Adrenal gland (tissue), 12 donors: ENCODE results near the gene DOK6. TPM values are rescaled to one million over a fixed set of nuclear protein-coding genes. Genes with fewer than 3 reads are reported as not detected.

Experiments used
- DNase-seq, 7 donors: peaks; one replicate each; pipeline ENCODE4 v3.0.0-alpha.2; 2019 to 2020
- H3K27ac ChIP-seq, 5 donors: fragments of 200-600 bp; sonication (generic) in 4 of 5; 1 replicate in 3 of 5; 2 replicates in 2 of 5; pipeline versions ENCODE4 v1.5.1 to v1.8.0; 2016 to 2020; ENCODE audit warnings: mild to moderate bottlenecking in 1 of 5
- H3K27me3 ChIP-seq: fragments of 200-600 bp; 2 replicates; pipeline ENCODE4 v1.8.0; 2021
- H3K36me3 ChIP-seq, 2 donors: fragments of 200-600 bp; replicated peaks in 1 of 2; 1 replicate in 1 of 2; 2 replicates in 1 of 2; pipeline versions ENCODE4 v1.5.1 to v1.8.0; 2018 to 2022
- H3K4me1 ChIP-seq, 2 donors: fragments of 200-600 bp; replicated peaks in 1 of 2; 1 replicate in 1 of 2; 2 replicates in 1 of 2; pipeline versions ENCODE4 v1.5.1 to v1.8.0; 2018 to 2021
- H3K4me3 ChIP-seq, 4 donors: fragments of 200-600 bp; sonication (generic) in 3 of 4; one replicate each; pipeline ENCODE4 v1.5.1; 2016 to 2018
- H3K9me3 ChIP-seq, 3 donors: fragments of 200-600 bp; sonication (generic) in 1 of 3; replicated peaks in 1 of 3; 1 replicate in 2 of 3; 2 replicates in 1 of 3; pipeline versions ENCODE4 v1.5.1 to v1.8.0; 2016 to 2021
- CTCF ChIP-seq, 6 experiments: fragments of 450-650 bp in 4 of 6; fragments of 200-600 bp in 2 of 6; sonication (generic) in 1 of 6; IDR thresholded peaks; 1 replicate in 5 of 6; 2 replicates in 1 of 6; pipeline versions ENCODE4 v1.5.1 to v1.8.0; 2016 to 2021; ENCODE audit warnings: antibody characterized with exemption in 6 of 6, mild to moderate bottlenecking in 2 of 6, moderate library complexity in 1 of 6
- POLR2A ChIP-seq, 2 donors: fragments of 450-650 bp; IDR thresholded peaks; one replicate each; pipeline ENCODE4 v1.6.1; 2017; ENCODE audit warnings: antibody characterized with exemption in 2 of 2, mild to moderate bottlenecking in 2 of 2, moderate library complexity in 1 of 2
- WGBS, 4 donors: extraction: QIAGEN DNeasy Blood & Tissue Kit in 2 of 4; methylation state at CpG; one replicate each; pipeline versions ENCODE4 v1.1.5 to v1.1.7; 2013 to 2017; 5-methylcytosine and 5-hydroxymethylcytosine counted together
- intact Hi-C, 2 donors: fragments of 100-400 bp; cut with DNase I; formaldehyde crosslinking; loops; one replicate each; pipeline versions ENCODE4 v1.14.1 to v1.15.0; 2022 to 2023
- polyA plus RNA-seq, 3 donors: library from polyadenylated mRNA; stranded (reverse); fragments of 200-250 nt in 2 of 3; fragments of 350-450 nt in 1 of 3; fragmentation: Illumina TruSeq in 1 of 3; extraction: RNeasy Lipid Tissue Mini Kit (QIAGEN cat#74804) in 1 of 3; gene quantifications; one replicate each; pipeline ENCODE4 v1.2.3, GENCODE V29; 2013 to 2014
- total RNA-seq, 9 donors: library from RNA; depleted of rRNA in 4 of 9; stranded (reverse); fragments of >200 nt in 4 of 9; fragments of 120-200 nt in 1 of 9; fragmentation: NEBNext Ultra II Directional in 1 of 9; extraction: Animal tissue kit (Norgen Biotek cat#: 25700) in 1 of 9; gene quantifications; one replicate each; pipeline versions ENCODE4 v1.1.0 to v1.2.4, GENCODE V29; 2013 to 2023
- donor health status: healthy with polysubstance abuse.
- donor health status: Bipolar disorder and iron deficiency.
- donor health status: DM: yes; HTN: yes; CAD: no.
- donor health status: DM: no; HTN: no; CAD: no.
- donor health status: DM: no; HTN: no; CAD: no.
- donor health status: DM: yes; HTN: yes; CAD: no.

DOK6 gene
- total and polyA plus RNA-seq, 12 donors = 0.24 to 4.5 (median 0.76) TPM

DNA sequence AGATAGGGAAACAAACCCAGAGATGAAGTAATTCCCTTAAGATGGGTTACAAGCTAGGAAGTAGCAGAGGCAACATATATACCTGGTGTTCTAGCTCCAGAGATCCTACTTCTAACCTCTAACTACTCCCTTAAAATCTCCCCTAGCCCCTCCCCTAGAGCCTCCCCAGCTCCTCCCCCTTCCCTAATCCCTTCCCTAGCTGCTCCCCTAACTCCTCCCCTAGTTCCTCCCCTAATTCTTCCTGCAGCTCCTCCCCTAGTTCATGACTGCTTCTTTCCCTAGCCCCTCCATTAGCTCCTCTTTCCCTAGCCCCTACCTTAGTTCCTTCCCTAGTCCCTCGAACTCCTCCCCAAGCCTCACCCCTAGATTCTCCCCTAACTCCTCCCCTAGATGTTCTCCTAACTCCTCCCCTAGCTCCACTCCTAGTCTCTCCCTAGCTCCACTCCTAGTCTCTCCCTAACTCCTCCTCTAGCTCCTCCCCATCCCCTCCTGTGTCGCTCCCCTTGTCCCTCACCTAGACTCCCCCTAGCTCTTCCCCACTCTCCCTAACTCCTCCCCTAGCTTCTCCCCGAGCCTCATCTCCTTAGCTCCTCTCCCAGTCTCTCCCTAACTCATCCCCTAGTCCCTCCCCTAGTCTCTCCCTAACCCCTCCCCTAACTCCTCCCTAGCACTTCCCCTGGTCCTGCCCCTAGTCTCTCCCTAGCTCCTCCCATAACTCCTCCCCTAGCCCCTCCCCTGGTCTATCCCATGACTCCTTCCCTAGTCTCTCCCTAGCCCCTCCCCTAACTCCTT, 438.1 kb downstream of the DOK6 start:
- DNase-seq = no peak
- intact Hi-C loops = no loop called here
- Histone ChIP-seq H3K27ac (no peak overlapping the region), H3K36me3 (no peaks in the 10 kb centered on the region), H3K27me3 (no peaks in the 10 kb centered on the region), H3K9me3 (no peaks in the 10 kb centered on the region), H3K4me3 (no peak overlapping the region), H3K4me1 (no peaks in the 10 kb centered on the region)
- TF ChIP-seq CTCF (IDR thresholded peaks at IDR 0.05) = no peak
- no peak for TF ChIP-seq POLR2A (IDR thresholded peaks at IDR 0.05)
- 85 to 93% (median 87%) methylated on average over 3 of the region's 3 CpGs for WGBS, 4 donors

DNA sequence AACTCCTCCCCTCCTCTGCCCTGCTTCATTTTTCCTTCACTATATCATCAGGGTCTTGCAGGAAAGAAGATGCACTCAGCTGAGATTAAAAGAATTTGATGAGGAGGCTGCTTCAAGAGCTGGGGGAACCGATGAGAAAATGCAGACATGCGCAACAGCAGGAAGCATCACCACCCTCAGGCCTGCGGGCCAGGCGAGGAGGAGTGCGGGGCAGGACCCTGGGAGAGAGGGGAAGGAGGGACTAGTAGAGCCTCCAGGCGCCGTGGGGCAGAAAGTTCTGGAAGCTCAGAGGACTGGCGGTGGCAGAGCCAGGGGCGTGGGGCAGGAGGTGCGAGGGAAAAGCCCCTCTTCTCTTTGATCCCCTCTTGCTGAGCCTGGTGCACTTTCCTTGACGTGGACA, 438.8 kb downstream of the DOK6 start:
- H3K4me1 ChIP-seq = no peaks in the 10 kb centered on the region
- WGBS, 4 donors = 91 to 98% (median 92%) methylated on average over 11 of the region's 11 CpGs
- DNase-seq = no peak
- intact Hi-C loops = no loop called here
- TF ChIP-seq POLR2A (IDR thresholded peaks at IDR 0.05) = no peak
- no peak for TF ChIP-seq CTCF (IDR thresholded peaks at IDR 0.05)
- no peaks in the 10 kb centered on the region for H3K36me3 ChIP-seq
- H3K4me3 ChIP-seq = no peak overlapping the region
- H3K27me3 ChIP-seq = no peaks in the 10 kb centered on the region
- H3K27ac ChIP-seq = no peak overlapping the region
- H3K9me3 ChIP-seq = no peaks in the 10 kb centered on the region

DNA sequence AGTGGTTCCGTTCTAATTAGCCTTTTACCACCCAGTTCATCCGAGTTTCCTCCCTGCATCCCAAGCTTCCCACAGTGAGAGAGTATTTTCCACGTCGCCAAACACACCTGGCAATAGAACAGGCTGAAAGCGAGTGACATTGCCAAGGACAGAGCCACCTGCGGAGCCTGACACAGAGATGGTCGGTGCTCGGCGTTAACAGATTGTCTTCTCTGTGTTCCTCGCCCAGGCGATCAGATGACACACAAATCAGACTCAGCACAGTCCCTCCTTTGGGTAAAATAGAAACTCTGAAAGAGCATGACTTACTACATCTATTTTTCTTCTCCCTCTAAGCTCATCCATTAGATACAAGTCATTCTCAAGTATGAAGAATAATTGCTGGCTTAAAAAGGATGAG, 439.3 kb downstream of the DOK6 start:
- WGBS, 4 donors = 72 to 84% (median 80%) methylated on average over 11 of the region's 11 CpGs
- H3K36me3 ChIP-seq = no peaks in the 10 kb centered on the region

DNA sequence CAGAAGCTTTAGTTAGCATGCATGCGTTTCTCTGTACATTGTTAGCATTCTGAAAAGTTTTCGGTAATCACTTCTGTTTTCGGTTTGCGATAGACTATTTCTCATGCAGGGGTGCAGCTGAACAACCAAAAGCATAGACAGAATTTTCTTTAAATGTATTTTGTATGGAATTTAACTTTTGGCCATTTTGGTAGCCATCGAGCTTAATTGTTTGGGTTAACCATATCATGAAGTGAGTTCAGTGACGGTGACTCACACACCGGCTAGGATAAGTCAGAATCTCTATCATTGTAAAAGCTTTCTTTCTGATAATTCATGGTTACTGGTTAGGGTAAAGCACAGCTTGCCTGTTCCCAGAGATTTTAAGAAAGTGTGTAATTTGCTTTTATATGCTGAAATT, 439.8 kb downstream of the DOK6 start:
- H3K27me3 ChIP-seq = no peaks in the 10 kb centered on the region
- 88 to 93% (median 91%) methylated on average over 7 of the region's 7 CpGs for WGBS, 4 donors
- no peak overlapping the region for H3K27ac ChIP-seq
- H3K9me3 ChIP-seq = no peaks in the 10 kb centered on the region
- H3K36me3 ChIP-seq = no peaks in the 10 kb centered on the region
- TF ChIP-seq CTCF (IDR thresholded peaks at IDR 0.05) = no peak
- no peak for TF ChIP-seq POLR2A (IDR thresholded peaks at IDR 0.05)
- H3K4me1 ChIP-seq = no peaks in the 10 kb centered on the region
- intact Hi-C loops = no loop called here
- H3K4me3 ChIP-seq = no peak overlapping the region
- no peak for DNase-seq

More for the DNA sequence above, 439.3 kb downstream of the DOK6 start:
- H3K27me3 ChIP-seq = no peaks in the 10 kb centered on the region
- TF ChIP-seq POLR2A (IDR thresholded peaks at IDR 0.05) (no peak), CTCF (IDR thresholded peaks at IDR 0.05) (no peak)
- H3K4me3 ChIP-seq = no peak overlapping the region
- H3K9me3 ChIP-seq = no peaks in the 10 kb centered on the region
- H3K27ac ChIP-seq = no peak overlapping the region
- intact Hi-C loops = no loop called here
- H3K4me1 ChIP-seq = no peaks in the 10 kb centered on the region
- DNase-seq = no peak
